ENCODE data around the gene NSRP1. TPM values are rescaled to one million over a fixed set of nuclear protein-coding genes. Genes with fewer than 3 reads are reported as not detected.
"Not testable (repeated sequence)": the region's sequence is repeated elsewhere in the genome, so short reads cannot be mapped to it uniquely, and the experiment has no call there.

The NSRP1 gene
- total RNA-seq, 1 experiment from 2014 or later, result 11.7 TPM

DNA sequence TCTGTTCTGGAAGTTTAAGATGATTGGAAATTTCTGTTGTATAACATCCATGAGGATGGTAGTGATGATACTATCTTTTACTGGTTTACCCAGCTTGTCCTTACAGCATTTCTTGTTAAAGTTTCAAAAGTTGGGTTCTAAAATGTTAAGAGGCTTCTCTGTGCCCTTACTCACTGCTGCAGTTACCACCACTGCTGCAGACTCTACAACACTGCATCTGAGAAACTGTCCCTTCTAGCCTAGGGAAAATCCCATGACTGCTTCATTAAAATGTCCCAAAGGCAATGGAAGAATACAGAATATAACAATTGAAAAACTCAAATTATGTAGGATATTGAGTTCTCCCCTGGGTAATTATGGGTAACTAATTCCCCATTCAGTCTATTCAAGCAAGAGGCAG is 3.8 kb upstream of the NSRP1 start:
- in situ Hi-C loops (cut with HindIII; ENCODE audit: low pct_unique_long_range_greater_than_20kb, low sequenced_read_pairs), result no loop called here
- DNase-seq (ENCODE audit: low read depth, low spot score), result no peak

DNA sequence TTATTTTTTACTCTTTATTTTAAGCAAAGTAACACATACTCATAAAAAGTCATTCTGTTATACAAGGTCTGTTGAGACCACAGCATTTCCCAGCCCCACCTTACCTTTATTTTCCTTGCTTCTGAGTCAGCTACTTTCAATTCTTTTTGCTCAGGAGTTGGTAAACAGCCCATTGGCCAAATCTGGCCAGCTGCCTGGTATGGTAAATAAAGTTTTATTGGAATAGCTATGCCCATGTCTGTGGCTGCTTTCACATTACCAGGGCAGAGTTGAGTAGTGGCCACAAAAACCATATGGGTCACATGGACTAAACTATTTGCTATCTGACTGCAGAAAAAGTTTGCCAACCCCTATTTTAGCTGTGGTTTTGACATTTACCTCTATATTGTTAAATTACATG is 3.4 kb upstream of the NSRP1 start:
- in situ Hi-C loops (cut with HindIII; ENCODE audit: low pct_unique_long_range_greater_than_20kb, low sequenced_read_pairs), result no loop called here

GRCh38 chr17:30116345-30116660 is 313 bp upstream of the NSRP1 start:
- no peak for DNase-seq (ENCODE audit: low read depth, low spot score)
- in situ Hi-C loops (cut with HindIII; ENCODE audit: low pct_unique_long_range_greater_than_20kb, low sequenced_read_pairs), result no loop called here

More for the DNA sequence above, 3.4 kb upstream of the NSRP1 start:
- peak; percentile 64 for DNase-seq (ENCODE audit: low read depth, low spot score)

- in situ Hi-C loops (cut with HindIII; ENCODE audit: low pct_unique_long_range_greater_than_20kb, low sequenced_read_pairs), result no loop called here
- DNase-seq (ENCODE audit: low read depth, low spot score), result no peak
These were observed 1.1 kb downstream of the NSRP1 start for GRCh38 chr17:30117675-30118081.

GRCh38 chr17:30118635-30119034 is 2.0 kb downstream of the NSRP1 start:
- DNase-seq (ENCODE audit: low read depth, low spot score); in situ Hi-C loops (cut with HindIII; ENCODE audit: low pct_unique_long_range_greater_than_20kb, low sequenced_read_pairs): not testable (repeated sequence)

- no peak for DNase-seq (ENCODE audit: low read depth, low spot score)
- in situ Hi-C loops (cut with HindIII; ENCODE audit: low pct_unique_long_range_greater_than_20kb, low sequenced_read_pairs), result no loop called here
These were observed 7.7 kb downstream of the NSRP1 start for GRCh38 chr17:30124273-30124796.

GRCh38 chr17:30130121-30130520 is 13.5 kb downstream of the NSRP1 start:
- in situ Hi-C loops (cut with HindIII; ENCODE audit: low pct_unique_long_range_greater_than_20kb, low sequenced_read_pairs), result no loop called here
- DNase-seq (ENCODE audit: low read depth, low spot score), result no peak

- no peak for DNase-seq (ENCODE audit: low read depth, low spot score)
- in situ Hi-C loops (cut with HindIII; ENCODE audit: low pct_unique_long_range_greater_than_20kb, low sequenced_read_pairs), result no loop called here
These were observed 16.0 kb downstream of the NSRP1 start for GRCh38 chr17:30132615-30133014.

DNA sequence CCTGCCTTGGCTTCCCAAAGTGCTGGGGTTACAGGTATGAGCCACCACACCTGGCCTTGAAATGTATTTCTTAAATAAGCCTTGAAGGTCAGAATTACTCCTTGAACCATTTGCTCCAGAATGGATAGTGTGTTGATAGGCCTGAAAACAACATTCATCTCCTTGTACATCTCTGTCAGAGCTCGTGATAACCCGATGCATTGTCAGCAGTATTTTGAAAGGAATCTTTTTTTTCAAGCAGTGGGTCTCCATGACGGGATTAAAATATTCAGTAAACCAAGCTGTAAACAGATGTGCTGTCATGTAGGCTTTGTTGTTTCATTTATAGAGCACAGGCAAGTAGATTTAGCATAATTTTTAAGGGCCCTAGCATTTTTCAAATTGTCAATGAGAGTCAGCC is 16.6 kb downstream of the NSRP1 start:
- in situ Hi-C loops (cut with HindIII; ENCODE audit: low pct_unique_long_range_greater_than_20kb, low sequenced_read_pairs), result no loop called here
- DNase-seq (ENCODE audit: low read depth, low spot score), result no peak

- in situ Hi-C loops (cut with HindIII; ENCODE audit: low pct_unique_long_range_greater_than_20kb, low sequenced_read_pairs), result no loop called here
- no peak for DNase-seq (ENCODE audit: low read depth, low spot score)
These were observed 17.9 kb downstream of the NSRP1 start for GRCh38 chr17:30134551-30134950.

DNA sequence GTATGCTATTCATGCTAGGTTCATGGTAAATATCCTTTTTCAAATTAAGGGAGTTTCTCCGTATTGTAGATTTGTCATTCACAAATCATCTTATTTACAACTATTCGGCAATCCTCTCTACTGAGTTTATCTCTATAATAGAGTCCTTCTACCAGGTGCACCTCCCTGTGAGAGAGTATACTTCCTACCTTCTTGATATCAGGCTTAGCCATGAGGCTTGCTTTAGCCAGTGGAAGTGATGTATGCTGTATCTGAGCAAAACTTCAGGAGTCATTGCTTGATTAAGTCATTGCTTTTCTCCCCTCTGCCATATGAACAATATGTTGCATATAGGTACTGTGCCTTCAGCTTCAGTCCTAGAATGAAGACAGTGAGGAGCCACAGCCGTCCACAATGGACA is 20.5 kb downstream of the NSRP1 start:
- in situ Hi-C loops (cut with HindIII; ENCODE audit: low pct_unique_long_range_greater_than_20kb, low sequenced_read_pairs), result no loop called here
- DNase-seq (ENCODE audit: low read depth, low spot score), result no peak

DNA sequence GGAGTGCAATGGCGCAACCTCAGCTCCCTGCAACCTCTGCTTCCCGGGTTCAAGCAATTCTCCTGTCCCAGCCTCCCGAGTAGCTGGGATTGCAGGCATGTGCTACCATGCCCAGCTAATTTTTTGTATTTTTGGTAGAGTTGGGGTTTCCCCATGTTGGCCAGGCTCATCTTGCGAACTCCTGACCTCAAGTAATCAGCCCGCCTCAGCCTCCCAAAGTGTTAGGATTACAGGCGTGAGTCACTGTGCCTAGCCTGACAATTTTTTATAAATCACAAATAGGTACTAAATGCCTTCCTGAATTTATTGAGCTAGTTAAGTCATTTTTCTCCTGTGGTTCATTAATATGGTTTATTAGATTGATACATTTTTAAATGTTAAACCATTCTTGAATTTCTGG is 31.2 kb downstream of the NSRP1 start:
- in situ Hi-C loops (cut with HindIII; ENCODE audit: low pct_unique_long_range_greater_than_20kb, low sequenced_read_pairs); DNase-seq (ENCODE audit: low read depth, low spot score): not testable (repeated sequence)

- in situ Hi-C loops (cut with HindIII; ENCODE audit: low pct_unique_long_range_greater_than_20kb, low sequenced_read_pairs), result no loop called here
- peak; percentile 11 for DNase-seq (ENCODE audit: low read depth, low spot score)
These were observed 31.8 kb downstream of the NSRP1 start for GRCh38 chr17:30148376-30148775.

GRCh38 chr17:30151471-30151870 is 34.9 kb downstream of the NSRP1 start:
- DNase-seq (ENCODE audit: low read depth, low spot score), result no peak
- in situ Hi-C loops (cut with HindIII; ENCODE audit: low pct_unique_long_range_greater_than_20kb, low sequenced_read_pairs), result no loop called here

- no peak for DNase-seq (ENCODE audit: low read depth, low spot score)
- in situ Hi-C loops (cut with HindIII; ENCODE audit: low pct_unique_long_range_greater_than_20kb, low sequenced_read_pairs), result no loop called here
These were observed 36.8 kb downstream of the NSRP1 start for GRCh38 chr17:30153463-30153862.

DNA sequence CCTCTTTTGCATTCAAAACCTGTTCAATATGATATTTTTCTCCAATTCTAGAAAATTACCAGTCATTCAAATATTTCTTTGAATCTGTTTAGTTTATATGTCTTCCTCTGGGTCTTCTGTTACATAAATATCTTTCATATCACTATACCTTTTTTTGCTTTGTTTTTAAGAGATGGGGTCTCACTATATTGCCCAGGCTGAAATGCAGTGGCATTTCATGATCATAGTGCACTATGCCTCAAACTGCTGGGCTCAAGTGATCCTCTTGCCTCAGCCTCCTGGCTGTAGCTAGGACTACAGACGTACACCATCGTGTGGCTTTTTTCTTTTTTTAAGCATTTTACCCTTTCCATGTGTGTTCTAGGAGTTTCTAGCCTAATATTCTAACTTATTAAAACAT is 38.8 kb downstream of the NSRP1 start:
- no peak for DNase-seq (ENCODE audit: low read depth, low spot score)
- in situ Hi-C loops (cut with HindIII; ENCODE audit: low pct_unique_long_range_greater_than_20kb, low sequenced_read_pairs), result no loop called here

- in situ Hi-C loops (cut with HindIII; ENCODE audit: low pct_unique_long_range_greater_than_20kb, low sequenced_read_pairs), result no loop called here
- DNase-seq (ENCODE audit: low read depth, low spot score), result no peak
These were observed 42.4 kb downstream of the NSRP1 start for GRCh38 chr17:30158896-30159625.

- in situ Hi-C loops (cut with HindIII; ENCODE audit: low pct_unique_long_range_greater_than_20kb, low sequenced_read_pairs), result no loop called here
- no peak for DNase-seq (ENCODE audit: low read depth, low spot score)
These were observed 44.0 kb downstream of the NSRP1 start for GRCh38 chr17:30160419-30161172.

DNA sequence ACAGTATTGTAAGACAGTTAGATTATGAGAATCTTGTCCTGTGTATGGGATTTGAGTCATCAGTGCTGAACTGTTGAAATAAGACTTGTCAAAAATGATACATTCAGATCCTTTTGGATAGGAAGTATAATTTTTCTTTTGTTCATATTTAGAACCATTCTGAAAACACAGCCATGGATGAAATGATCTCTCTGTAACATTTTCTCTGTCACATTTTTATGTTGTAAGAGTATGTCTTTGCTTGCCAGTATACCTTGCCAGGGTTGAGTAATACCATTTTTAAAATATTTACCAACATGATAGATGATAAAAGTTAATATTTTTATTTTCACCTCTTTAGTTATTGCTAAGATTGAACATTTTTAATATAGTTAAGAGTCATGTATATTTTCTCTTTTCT is 45.0 kb downstream of the NSRP1 start:
- in situ Hi-C loops (cut with HindIII; ENCODE audit: low pct_unique_long_range_greater_than_20kb, low sequenced_read_pairs), result no loop called here
- DNase-seq (ENCODE audit: low read depth, low spot score), result no peak

Measured in SK-MEL-5 (cell line).